ENCODE measurements around the gene B4GALT1.

The B4GALT1 gene

DNA sequence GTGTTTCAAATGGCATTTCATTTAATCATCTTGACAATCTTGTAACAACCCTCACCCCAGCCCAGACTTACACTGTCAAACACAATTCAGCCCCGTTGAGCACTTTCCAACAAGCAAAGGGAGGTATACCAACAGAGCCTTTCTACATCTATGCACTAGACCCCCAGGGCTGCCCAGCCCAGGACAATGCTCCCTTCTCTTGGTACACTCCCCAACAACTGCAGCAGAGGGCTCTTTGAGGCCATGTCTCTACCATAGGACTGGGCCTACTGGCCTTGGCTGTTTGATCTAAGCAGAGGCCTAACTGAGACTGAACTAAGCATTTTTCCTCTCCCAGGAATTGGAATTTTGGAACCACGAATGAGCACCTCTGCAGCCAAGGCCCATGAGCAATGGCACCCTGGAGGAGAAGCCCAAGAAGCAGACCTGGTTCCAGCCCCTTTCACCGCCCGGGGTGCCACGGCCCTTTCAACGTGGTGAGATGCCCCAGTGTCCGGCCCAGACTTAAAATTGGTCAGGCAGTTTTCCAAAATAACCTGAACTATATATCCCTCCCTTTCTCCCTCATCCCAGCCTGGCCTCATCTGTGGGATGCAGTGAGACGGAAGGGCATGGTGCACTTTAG, 43.6 kb downstream of the B4GALT1 start:
- no peak for DNase-seq

DNA sequence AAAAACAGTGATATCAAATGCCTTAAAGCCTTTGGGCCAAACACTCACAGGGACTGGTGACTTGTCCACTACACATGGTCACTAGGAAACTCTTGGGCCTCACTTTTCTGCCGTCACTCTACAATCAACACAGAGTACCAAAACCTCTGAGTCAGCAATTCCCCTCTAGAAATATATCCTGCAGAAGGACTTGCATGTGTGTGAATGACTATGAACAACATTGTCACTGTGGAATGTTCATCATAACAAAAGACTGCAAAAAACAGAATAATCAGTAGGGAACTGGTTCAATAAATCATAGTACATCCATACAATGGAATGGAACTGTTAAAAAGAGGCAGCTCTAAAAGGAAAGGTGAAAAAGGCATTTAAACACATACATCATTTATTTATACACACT, 46.5 kb downstream of the B4GALT1 start:
- DNase-seq: no peak

DNA sequence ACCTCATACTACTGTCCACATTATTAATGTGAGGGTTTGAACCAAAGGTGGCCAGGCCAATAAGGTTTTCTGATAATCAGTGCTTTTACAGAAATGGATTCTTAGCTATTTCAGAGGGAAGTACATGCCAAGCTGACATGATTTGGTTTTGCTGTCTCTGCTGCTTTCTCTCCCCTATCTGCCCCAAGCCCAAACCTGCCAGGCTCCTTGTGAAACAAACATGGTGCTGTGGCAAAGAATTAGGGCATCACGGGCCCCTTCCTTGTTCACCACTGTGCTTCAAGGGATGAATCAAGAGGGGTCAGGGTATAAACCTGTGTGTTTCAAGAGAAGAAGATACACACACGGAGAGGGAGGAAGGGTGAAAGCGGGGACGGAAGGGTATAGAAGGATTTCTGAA, 49.3 kb downstream of the B4GALT1 start:
- no peak for DNase-seq

DNA sequence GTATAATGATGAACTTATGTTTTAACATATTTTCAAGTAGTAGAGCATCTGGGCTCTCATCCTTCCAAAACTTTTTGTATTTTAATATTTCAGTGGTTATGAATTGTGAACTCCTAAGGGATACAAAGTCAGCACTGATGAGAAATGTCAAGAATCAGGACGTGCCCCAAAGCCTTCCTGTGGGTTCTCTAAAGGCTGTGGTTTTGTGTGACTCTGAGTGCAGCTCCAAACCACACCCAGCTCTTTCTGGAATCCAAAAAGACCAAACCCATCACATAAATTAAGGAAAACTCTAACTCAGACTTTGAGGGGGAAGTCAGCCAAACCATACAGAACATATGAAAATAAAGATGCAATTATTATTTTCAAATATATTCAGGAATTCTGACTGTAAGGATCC, 49.8 kb downstream of the B4GALT1 start:
- no peak for DNase-seq

DNA sequence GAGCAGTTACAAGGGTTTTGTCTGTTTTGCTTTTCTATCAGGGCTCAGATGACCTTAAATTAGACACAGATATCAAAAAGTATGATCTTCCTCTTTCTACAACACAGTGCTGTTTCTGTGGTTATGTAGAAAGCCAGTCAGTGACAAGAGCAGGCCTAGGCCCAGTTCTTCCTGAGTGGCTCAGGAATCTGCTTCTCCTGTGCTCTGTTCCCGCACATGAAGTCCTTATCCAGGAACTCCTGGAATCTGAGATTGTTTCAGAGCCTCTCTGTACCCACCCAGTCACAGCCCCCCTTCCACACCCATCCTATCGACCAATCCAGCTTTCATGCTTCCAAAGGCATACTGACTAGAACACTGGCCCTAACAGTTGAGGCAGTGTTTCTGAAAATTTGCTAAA, 50.3 kb downstream of the B4GALT1 start:
- DNase-seq: no peak

DNA sequence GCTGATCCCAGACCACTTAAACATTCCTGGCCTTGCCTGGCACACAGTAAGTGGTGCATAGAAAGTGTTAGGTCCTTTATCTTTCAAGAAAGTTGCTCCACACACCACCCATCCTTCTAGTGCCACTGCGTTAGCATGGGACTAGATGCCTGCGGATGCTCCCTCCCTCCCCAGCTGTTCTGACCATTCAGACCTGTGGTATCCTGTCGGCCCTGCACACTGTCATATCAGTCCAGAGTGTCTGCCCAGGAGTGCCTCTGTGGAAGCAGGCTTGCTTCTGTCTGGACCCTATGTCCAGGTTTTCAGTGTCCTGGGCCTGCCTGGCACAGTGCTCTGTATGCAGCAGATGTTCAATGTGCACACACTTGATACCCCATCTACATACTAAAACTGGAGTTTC, 52.4 kb downstream of the B4GALT1 start:
- DNase-seq: no peak

DNA sequence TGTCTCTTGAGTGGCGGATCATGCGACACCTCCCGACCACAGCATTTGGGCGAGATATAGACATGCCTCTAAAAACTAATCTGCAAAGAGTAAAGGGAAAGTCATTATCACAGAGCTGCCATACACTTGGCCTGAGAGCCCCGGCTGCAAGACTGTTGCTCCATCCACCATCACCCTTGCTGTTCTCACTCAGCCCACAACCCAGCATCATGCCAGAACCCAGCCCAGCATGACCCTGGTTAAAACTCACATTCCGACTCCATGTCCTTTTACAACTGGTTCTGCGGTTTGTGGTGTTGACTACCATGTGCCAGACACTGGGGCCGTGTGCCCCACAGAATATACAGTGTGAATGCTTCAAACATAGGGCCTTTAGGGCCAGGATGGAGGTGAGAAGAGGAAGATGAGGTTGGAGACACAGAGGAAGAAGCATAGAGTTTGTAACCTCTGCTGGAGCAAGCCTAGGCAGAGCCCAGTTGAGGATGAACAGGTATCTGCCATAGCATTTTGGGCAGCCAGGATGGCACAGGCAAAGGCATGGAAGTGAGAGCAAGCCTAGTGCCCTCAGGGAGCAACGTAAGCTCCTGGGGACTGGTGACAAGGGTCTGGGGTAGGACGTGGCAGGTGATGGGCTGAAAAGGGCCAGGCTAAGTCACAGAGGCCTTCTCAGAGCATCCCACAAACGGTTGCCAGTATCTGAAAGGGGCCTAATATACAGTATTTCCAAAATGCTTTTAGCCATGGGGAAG, 53.2 kb downstream of the B4GALT1 start:
- DNase-seq: no peak

DNA sequence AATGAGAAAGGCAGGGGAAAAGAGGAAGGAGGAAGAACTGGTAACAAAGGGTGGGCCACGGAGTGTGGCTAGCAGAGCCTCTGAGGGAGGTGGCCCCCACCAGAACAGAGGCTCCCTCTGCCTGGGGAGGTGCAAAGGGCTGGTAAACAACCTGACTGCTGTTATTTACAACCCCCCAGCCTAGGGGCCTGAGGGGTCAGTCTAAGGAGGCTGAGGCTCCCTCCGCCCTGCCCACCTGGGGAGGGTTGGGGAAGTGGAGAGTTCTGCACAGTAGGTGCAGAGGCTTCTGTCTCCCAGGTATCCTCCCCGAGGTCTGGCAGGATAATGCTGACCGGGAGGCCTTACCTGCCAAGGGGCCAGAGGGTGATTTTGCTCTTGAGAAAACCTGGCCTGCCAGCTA, 55.0 kb downstream of the B4GALT1 start:
- DNase-seq: no peak

DNA sequence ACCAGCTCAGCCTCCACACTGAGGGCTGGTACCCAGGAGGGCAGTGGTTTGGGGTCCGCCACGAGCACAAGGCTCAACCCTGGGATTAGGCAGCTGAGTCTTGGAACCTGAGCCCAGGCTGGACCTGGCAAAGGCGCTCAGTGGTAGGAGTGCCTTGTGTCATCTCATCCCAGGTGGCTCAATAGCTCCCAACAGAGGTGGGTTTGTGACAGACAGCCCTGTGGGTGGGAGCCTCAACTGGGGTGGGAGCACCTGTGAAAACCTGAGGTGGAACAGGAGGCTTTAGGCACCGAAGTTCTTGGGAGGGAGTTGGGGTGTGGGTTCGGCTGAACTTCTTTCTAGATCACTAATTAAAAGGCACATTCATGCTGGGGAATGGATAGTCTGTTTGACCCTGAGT, 55.5 kb downstream of the B4GALT1 start:
- no peak for DNase-seq

DNA sequence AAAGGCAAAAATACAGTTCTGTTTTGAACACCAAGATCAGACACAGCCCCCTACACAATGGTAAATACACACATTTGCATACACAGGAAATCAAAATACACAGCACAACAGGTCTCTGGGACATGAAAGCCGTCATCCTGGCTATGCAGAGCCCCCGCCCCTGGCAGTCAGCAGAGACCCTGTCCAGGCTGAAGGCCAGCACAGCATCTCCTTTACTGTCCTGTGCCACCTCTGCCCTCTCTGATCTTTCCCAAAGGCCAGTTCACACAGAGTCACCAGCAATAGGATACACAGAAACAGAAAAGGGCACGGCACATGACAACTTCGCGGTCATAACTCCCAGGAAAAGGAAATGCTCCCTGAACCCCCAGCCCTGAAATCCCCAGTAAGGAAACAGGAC, 56.5 kb downstream of the B4GALT1 start:
- no peak for DNase-seq

DNA sequence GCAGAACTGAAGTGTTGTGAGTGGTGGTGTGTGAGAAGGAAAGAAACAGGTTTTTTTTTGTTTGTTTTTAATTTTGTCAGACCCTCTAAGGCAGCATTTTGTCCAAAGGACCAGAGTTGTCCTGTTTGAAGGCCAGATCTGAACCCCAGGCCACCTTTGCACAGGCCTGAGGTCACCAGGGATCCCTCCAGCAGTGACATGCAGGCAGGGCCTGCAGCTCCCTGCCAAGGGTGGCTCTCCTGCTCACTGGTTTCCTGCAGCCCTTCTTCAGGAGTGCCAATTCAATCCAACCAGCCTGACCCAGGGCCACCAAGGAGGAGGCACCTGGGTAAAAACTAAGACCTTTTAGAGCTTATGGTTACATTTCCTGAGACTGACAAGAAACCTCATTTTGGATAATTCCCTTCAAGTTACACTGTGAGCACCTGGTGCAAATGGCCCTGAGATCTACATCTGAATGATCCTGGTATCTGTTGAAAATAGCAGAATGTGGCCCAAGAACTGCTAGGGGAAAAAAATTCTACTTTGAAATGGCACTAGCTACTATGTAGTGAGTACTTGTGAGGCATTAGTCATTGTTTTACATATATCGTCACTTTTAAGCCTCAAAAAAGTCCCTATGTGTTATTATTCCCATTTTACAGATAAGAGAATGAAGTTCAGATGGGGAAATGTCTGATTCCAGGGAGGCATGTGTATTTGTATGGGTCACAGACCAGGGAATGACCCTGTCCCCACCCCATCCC, 57.1 kb downstream of the B4GALT1 start:
- DNase-seq: no peak

DNA sequence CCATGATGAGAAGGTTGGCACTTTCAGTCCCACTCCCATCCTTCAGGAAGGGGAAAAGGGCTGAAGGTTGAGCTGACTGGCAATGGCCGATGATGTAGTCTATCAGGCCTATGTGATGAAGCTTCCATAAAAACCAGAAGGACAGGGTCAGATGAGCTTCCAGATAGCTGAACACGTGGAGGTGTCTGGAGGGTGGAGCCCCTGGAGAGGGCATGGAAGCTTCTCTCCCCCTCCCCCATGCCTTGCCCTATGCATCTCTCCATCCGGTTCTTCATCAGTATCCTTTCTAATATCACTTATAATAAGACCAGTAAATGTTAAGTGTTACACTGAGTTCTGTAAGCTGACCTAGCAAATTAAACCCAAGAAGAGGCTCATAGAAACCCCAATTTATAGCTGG, 58.0 kb downstream of the B4GALT1 start:
- DNase-seq: no peak

DNA sequence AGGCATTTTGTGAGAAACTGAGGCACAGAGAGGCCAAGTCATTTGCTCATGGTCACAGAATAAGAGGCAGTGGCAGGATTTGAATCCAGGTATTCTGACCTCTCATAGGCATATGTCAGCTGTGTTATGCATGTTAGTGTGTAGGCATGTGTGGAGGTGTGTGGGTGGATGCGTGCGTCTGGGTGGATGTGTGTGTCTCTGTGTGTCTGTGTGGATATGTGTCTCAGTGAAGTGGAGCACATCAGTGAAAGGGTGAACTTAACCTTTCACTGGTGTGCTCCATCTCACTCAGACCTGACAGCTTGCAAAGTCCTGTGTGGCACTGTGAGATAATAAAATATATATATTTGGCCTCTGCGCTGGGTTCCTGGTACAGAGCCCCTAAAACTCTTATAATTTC, 58.7 kb downstream of the B4GALT1 start:
- DNase-seq: no peak

DNA sequence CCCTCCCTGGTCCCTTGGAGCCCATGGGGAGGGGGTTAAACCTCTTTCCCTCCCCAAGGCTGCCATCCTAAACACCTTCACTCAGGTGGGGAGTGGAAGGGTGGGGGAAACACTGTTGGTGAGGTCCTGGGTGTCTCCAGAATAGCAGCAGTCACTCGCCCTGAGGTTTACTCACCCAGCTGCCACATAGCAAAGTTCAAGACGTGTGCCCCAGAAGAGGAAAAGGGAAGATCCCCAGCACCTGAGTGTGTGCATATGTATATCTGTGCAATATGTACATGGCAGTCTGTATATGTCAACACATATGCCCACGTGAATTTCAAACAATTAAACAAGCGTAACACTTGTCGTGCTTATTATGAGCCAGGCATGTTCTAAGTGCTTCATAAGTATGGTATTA, 59.4 kb downstream of the B4GALT1 start:
- DNase-seq: no peak

DNA sequence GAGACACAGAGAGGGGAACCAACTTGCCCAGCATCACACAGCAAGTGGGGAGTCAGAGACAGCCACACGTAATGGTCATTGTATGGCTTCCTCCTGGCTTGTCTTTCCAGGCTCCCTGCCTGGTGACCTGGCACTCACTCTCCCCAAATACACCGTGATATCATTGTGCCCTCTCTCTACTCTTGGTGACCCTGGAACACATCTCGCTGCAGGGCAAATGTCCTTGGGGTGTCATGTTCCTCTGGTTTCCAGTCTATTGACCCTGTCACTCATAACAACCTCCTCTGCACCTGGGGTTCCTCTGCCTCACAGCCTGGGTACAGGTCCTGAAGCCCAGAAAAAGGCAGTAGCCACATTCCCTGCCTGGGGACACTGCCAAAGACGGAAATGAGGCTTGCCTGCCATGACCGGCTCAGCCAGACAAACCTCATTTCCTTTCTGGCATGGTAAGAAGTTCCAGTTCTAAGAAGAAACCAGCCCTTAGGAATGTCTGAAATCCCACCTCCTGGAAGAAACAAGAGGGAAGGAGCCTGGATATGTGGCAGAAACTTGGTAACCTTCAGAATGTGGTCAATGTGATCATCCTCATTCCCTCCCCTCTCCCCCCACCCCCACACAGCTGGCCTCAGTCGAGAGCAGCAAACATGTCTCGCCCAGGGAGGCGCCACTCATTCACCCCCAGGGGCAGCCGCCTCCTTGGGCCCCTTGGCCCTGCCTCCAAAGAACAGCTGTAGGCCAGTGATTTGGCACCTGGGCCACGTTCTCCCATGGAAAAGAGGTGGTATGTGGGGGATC, 60.1 kb downstream of the B4GALT1 start:
- no peak for DNase-seq

DNA sequence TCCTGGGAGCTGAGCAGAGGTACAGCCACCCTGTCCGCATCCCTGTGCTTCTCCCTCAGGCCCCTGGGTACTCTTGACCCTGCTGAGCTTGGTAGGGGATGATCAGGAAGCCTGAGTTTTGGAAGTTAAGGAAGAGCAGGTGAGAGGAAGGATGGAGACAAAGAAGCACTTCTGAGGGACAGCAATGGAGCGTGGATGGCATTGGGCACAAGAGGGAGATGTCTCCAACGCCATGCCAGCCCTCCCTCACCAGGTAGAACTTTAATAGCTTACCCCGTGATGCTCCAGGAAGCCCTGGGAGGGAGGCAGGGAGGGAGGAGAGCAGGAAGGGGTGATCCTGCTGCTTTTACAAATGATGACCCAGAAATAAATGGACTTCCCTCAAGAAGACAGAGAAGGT, 60.8 kb downstream of the B4GALT1 start:
- DNase-seq: no peak

DNA sequence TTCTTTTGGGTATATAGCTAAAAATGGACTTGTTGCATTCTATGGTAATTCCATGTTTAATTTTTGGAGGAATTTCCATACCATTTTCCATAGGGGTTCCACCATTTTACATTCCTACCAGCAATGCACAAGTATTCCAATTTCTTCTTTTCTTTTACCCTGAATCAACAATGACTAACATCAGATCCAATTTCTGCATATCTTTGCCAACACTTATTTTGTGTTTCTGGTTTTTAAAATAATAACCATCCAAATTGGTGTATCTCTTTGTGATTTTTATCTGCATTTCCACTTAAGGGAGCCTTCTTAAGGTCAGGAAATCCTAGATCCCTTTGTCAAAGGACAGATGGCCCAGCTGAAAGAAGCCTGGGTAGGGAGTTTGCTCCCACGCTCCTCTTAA, 61.2 kb downstream of the B4GALT1 start:
- no peak for DNase-seq

DNA sequence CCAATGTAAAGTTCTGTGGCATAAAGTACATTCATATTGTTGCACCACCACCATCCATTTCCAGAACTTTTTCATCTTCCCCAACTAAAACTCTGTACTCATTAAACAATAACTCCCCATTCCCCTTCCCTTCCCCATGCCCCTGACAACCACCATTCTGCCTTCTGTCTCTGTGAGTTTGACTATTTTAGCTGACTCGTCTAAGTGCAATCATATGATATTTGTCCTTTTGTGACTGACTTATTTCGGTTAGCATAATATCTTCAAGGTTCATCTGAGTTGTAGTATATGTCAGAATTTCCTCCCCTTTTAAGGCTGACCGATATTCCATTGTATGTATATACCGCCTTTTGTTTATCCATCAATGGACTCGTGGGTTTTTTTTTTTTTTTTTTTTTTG, 61.6 kb downstream of the B4GALT1 start:
- DNase-seq: no peak

DNA sequence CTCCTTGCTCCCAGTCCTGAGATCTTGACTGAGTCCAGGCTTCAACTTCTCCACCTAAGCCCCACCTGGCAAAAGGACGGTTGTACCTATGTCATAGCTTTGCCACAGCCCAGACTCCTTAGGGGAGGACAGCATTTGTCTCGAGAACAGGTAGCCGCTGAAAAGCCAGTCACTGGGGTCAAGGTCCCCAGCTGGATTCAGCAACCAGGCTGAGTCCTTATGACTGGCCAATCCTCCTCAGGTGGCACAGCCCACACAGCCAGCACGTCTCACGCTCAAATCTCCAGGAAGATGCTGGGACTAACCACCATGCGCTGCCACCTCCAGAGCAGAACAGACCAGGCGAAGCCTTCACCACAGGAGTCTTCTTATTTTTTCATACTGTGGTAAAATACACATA, 62.7 kb downstream of the B4GALT1 start:
- DNase-seq: no peak

DNA sequence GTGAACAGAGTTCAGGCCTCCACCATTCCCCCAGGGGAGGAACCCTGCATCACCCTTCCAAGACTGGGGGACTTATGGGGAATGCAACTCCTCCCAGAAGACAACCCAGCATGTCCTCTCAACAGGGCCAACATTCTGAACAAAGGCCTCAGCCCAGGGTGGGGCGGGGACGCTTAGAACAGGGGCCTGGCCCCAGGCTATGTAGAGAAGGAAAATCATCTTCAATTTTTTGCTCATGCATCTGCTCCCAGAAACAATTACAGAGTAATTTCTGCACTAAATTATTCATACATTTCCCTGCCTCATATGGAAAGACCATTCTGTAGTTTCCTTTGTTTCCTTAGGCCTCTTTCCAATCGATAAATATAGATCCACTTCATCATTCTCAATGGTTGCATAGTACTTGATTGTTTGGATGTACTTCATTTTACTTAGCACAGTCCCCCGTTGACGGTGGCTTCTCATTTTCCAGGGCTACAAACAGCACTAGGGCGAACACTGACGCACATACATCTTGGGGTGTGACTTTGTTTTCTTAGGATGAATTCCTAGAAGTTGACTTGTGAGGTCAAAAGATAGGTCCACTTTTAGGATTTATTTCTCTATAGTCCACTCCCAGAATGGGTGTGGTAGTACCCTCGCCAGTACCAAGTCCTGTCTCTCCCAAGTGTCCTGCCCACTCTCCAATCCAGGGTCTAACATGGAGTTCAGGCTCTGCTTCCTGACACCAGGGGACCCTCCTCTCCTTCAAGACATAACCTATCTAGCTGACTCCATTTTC, 63.4 kb downstream of the B4GALT1 start:
- DNase-seq: no peak

DNA sequence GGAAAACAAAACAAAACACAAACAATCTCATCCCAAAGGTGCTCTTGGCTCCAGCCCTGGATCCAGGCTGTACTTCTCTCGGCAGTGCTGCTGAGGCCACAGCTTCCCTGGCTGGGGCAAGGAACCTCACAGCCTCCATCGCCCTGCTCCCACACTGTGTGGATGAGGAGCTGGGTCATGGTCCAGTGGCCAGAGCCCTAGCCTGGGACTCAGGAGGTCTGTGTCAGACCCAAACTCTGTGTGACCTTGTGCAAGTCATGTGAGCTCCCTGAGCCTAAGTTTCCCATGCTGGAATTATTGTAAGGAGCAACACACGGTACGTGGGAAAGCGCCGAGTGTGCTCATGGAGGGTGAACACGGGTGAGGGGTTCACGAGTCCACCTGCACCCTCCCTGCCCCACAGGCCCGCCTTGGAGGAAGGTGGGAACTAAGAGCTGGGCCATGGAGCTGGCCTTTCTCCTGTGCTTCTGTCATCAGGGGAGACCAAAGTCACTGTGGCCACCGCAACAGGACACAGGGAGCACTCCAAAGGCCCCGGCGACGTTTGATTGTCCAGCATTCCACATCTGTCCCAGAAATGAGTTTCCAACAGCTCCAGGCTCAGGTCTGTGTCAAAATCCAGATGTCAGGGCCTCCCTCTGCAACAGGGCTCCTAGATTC, 64.5 kb downstream of the B4GALT1 start:
- no peak for DNase-seq

Data from hematopoietic multipotent progenitor cell treated with erythropoietin and hydrocortisone succinate and interleukin-3 and kit ligand, for 8 days (in vitro differentiated cells).